HG02852 (cell line): ENCODE measurements around the gene CCIN.

Source experiments
- ATAC-seq: cut with Tn5 transposase; IDR thresholded peaks from one replicate; pipeline ENCODE4 v1.9.1; 2021; ENCODE audit warnings: mild to moderate bottlenecking, moderate library complexity; ENCODE audit not compliant: unreplicated experiment

CCIN gene

DNA sequence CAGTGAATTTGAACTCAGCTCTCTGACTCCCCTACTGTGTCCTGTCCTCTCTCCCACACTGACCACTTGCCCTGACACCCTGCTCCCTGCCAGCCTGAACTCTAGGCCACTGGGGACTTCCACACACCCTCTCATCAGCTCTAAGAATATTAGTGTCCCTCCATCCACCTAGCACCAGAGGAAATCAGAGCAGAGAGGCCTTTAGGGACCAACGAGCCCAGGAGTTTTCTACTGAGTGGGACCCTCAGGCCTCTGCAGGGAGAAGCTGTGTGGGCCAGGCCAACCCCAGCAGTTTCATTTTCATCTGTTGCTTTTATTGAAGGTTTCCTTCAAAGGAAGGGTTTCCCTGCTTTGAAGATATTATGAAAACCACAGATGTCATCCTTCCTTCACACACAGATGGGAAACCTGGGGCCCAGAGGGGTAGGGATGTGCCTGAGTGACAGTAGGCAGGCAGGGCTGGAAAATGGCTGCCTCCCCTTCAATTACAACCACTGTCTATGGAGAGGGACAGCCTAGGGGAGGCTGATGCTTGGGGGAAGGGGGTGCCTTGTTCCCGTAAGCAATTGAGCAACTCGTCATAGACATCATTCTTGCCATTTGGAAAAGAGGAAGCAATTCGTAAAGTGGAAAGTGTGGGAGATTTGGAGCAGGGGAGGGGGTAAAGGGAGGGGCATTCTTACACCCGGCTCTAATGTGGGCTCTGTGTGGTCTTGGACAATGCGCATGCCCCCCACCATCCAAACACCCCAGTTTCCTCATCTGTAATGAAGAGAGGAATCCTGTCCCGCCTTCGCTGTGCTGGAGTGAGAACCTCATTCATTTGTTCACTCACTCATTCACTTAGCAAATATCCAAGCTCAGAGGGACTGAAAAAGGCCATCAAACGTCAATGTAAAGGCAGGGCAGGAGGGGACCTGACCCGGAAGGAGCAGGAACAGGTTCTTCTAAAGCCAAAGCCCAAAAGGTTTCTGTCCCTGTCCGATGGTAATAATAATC, 28.8 kb upstream of the CCIN start:
- ATAC-seq = no peak

DNA sequence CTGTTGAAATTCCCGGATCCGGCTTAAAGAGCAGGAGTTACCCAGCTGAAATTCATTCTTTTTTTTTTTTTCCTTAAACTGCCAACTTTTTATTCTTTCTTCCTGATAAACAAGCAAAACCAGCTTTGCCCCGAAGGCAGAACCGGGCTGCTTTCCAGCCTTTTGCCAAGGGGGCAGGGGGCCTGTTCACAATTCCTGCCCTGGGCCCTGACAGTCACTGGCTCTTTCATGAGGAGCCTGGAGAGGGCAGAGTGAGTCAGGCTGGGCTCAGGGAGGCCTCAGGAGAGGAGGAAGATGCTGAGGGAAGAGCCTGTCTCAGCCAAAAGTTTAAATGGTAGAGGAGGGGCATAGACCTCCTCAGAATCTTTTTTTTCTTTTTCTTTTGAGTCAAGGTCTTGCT, 27.9 kb upstream of the CCIN start:
- no peak for ATAC-seq

DNA sequence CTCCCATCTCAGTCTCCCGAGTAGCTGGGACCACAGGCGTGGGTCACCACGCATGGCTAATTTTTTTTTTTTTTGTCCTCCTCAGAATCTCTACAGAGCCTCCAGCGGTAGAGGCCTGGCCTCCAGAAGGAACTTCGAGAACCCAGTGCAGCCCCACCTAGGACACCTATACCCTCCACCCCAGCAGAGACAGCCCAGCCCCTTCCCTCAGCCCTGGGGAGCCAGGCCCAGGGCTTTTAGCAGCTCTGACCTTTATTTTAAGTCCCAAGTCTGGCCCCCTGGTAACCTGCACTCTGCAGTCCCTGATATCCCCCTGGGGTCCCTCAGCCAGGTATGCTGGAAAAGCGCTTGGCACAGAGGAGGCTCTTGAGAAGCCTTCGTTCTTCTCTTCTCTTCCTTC, 27.4 kb upstream of the CCIN start:
- no peak for ATAC-seq

GRCh38 chr9:36142510-36143244, 26.5 kb upstream of the CCIN start:
- ATAC-seq = no peak

DNA sequence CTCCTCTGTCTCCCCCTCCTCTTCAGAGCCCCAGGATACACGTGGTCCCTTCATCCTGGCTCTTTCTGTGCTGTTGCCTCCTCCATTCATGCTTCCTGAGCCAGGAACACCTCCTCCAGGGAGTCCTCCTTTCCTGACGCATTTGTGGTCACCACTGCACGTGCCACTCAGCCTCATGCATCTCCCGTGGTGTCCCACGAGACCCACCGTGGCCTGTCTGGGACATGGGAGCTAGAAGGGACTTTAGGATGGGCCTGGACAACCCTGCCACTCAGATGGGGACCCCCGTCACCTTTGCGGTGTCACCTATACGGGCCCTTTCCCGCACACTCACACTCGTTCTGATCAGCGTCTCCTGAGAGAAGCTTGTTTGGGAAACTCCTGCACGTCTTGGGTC, 25.9 kb upstream of the CCIN start:
- ATAC-seq = no peak

DNA sequence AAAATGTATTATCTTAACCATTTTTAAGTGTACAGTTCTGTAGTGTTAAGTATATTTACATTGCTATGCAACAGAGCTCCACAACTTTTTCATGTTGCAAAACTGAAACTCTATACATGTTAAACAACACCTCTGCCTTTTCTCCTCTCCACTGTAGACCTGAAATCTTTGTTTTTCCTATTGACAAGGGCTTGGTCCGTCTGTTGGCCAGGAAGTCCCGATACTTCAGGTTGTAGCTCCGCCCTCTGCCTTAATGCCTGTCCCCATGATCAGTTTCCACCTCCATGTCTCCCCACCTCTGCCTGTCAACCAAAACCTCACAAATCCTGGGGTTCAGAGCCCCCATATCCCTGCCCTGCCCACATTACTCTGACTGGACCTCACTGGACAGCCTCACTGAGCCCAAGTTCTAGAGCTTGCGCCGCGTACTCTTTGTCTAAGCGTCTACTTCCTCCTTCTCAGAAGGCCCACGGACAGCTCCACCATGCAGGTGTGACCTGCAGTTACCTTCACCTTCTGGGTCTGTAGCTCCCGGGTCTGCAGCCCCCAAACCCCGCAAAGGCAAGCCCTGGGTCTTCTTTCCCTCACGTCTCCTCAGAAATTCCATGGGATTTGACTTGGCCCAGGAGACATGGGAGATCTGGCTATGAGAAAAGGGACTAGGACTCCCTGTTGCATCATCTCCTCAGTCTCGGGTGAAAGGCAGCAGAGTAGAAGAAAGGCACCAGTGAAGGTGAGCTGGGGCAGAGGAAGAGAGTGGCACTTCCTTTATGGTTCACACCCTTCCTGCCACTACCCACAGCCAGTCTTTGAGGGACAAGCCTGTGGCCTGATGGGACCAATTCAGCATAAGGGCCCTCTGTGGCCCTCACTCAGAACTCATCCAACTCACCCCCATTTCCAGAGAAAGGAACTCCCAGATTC, 24.6 kb upstream of the CCIN start:
- ATAC-seq = no peak

- no peak for ATAC-seq
These were observed 23.2 kb upstream of the CCIN start for GRCh38 chr9:36145970-36146369.

DNA sequence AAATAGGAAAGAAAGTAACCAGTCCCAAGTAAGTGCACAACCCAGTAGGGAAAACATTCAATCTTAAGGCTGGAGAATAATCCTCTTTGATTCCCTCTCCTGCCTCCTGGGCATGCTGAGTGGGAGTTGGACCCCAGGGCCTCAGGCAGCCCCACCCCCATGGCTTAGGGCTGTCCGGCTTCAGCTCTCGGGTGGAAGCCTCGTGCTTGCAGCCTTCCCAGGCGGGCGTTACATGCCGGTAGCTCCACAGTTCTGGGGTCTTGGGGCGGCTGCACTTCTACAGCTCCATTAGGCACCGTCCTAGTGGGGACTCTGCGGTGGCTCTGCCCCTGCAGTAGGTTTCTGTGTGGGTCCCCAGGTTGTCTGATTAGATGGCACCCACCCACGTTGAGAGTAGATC, 22.5 kb upstream of the CCIN start:
- ATAC-seq = no peak

DNA sequence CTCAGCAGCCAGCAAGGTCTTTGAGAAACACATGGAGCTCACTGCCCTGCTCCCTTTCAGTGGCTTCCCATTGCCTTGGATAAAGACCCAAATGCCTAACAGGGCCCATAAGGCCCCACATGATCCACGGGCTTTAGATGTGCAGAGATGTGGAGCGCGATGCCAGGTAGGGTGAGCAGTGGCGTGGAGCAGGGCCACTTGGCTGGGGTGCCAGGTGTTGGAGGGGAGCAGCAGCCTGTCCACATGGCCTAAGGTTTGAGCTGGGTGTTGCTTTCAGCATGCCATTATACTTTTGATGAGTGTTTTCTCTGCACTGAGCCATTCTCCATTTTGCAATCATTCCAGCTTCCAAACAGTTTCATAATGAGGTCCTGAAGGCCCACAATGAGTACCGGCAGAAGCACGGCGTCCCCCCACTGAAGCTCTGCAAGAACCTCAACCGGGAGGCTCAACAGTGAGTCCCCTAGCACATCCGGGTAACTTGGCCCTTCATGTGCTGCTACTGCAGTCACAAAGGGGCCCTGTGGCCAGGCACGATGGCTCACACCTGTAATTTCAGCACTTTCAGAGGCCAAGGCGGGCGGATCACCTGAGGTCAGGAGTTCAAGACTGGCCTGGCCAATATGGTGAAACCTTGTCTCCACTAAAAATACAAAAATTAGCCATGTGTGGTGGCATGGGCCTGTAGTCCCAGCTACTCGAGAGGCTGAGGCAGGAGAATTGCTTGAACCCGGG, 21.6 kb upstream of the CCIN start:
- no peak for ATAC-seq

- peak; percentile 43 for ATAC-seq
These were observed 20.7 kb upstream of the CCIN start for GRCh38 chr9:36148311-36149051.

- no peak for ATAC-seq
These were observed 20.0 kb upstream of the CCIN start for GRCh38 chr9:36149197-36149596.

DNA sequence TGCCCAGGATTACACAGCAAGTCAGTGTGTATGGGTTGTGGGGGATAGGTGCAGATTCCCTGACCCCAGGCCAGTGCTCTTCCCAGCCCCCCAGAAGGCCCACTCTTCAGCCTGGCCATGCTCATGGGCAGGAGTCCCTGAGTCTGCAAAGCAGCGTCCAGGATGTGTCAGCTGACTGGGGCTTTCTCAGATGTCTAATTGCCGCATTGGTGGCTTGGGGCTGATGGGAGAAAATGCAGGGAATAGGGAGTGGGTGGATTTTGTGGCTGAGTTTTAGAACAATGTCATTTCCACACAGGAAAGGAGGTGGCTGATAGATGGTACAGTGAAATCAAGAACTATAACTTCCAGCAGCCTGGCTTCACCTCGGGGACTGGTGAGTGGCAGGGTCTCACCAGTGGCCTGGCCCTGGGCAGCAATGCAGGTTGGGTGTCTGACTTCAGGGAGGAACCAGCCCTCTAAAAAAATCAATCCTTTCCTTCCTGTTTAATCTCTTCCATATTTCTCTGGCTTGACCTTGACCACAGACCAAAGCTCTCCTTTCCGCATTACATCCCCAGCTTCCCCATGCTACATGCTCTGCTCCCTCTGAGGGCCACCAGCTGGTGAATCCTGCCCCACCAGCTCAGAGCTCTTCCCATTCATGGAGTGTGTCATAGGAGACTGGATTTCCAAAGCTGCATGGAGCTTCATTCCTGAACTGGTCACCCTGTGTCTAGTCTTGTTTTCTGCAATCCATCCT, 18.4 kb upstream of the CCIN start:
- ATAC-seq = no peak

GRCh38 chr9:36151316-36152210, 17.6 kb upstream of the CCIN start:
- ATAC-seq = peak; percentile 74

GRCh38 chr9:36152741-36153438, 16.3 kb upstream of the CCIN start:
- ATAC-seq = no peak

- no peak for ATAC-seq
These were observed 15.4 kb upstream of the CCIN start for GRCh38 chr9:36153746-36154145.

GRCh38 chr9:36154331-36154952, 14.7 kb upstream of the CCIN start:
- no peak for ATAC-seq

- no peak for ATAC-seq
These were observed 13.1 kb upstream of the CCIN start for GRCh38 chr9:36156116-36156515.
